Measurements from ENCODE around the gene PABPN1L. TPM values are rescaled to one million over a fixed set of nuclear protein-coding genes. Genes with fewer than 3 reads are reported as not detected.

Gene PABPN1L
- total RNA-seq, 1 experiment from 2014 or later = not detected

DNA sequence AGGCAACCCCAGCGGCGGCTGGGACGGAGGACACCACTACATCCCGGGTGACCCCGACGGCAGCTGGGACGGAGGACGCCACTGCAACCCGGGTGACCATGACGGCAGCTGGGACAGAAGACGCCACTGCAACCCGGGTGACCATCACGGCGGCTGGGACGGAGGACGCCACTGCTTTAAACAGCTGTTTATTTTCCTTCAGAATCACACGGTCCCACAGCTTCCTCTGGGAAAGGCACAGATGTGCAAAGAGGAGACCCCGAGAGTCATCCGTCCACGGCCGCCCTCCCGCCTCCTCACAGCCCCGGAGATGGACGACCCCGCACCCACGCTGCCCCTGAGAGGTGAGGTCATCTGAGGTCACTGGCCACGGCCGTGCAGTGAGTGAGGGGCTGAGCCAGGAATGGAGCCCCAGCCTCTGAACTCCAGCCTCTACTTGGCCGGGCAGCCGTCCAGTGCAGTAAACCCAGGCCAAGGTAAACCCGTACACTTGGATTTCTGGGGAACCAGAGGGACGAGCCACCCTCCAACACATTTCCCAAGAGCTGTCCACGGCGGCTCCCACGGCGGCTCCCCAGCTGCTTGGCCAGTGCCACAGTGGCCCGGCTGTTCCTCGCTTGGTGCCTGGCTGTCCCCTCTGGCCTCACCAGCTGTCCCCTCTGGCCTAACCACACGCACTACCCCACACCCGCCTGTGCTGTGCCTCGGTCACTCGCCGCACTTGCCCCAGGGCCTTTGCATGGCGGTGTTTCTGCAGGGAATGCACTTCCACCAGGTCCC is 43.2 kb upstream of the PABPN1L start:
- no TSS peak for BruUV-seq (replicated peaks)
- no peaks in the 10 kb centered on the region for H3K27me3 ChIP-seq (replicated peaks; ENCODE audit: control insufficient read depth, insufficient read depth, low read length)
- CTCF ChIA-PET = no interaction called here
- no peak for DNase-seq
- Mint-ChIP-seq H3K4me3 (ENCODE audit: unreplicated experiment) (no peak overlapping the region), H3K27ac (ENCODE audit: unreplicated experiment) (no peak overlapping the region), H3K4me1 (ENCODE audit: low read depth, unreplicated experiment) (no peaks in the 10 kb centered on the region), H3K36me3 (ENCODE audit: insufficient read depth, unreplicated experiment) (peaks cover 6% of the 10 kb centered on the region), H3K9me3 (ENCODE audit: unreplicated experiment) (no peaks in the 10 kb centered on the region), H3K27me3 (ENCODE audit: insufficient read depth, unreplicated experiment) (no peaks in the 10 kb centered on the region)
- POLR2A ChIA-PET = no interaction called here
- no peaks in the 10 kb centered on the region for H3K36me3 ChIP-seq (ENCODE audit: control insufficient read depth, insufficient read depth, low read length)
- no peaks in the 10 kb centered on the region for H3K4me1 ChIP-seq
- H3K4me3 ChIP-seq (ENCODE audit: low read depth, low read length) = no peak overlapping the region
- intact Hi-C loops (cut with micrococcal nuclease; ENCODE audit: unreplicated experiment) = no loop called here
- TF ChIP-seq, protein P1, sequence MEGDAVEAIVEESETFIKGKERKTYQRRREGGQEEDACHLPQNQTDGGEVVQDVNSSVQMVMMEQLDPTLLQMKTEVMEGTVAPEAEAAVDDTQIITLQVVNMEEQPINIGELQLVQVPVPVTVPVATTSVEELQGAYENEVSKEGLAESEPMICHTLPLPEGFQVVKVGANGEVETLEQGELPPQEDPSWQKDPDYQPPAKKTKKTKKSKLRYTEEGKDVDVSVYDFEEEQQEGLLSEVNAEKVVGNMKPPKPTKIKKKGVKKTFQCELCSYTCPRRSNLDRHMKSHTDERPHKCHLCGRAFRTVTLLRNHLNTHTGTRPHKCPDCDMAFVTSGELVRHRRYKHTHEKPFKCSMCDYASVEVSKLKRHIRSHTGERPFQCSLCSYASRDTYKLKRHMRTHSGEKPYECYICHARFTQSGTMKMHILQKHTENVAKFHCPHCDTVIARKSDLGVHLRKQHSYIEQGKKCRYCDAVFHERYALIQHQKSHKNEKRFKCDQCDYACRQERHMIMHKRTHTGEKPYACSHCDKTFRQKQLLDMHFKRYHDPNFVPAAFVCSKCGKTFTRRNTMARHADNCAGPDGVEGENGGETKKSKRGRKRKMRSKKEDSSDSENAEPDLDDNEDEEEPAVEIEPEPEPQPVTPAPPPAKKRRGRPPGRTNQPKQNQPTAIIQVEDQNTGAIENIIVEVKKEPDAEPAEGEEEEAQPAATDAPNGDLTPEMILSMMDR (IDR thresholded peaks at IDR 0.05; ENCODE audit: insufficient read depth in 1 of 2, low read depth in 1 of 2, low read length in 1 of 2, severe bottlenecking in 1 of 2, unreplicated experiment in 1 of 2) = no peak
- peaks cover 7% of the 10 kb centered on the region; the same call in 1 of the 2 replicates for H3K9me3 ChIP-seq

- intact Hi-C loops (cut with micrococcal nuclease; ENCODE audit: unreplicated experiment) = no loop called here
- H3K27ac Mint-ChIP-seq (ENCODE audit: unreplicated experiment) = no peak overlapping the region
- no TSS peak for BruUV-seq (replicated peaks)
- no peaks in the 10 kb centered on the region for H3K27me3 Mint-ChIP-seq (ENCODE audit: insufficient read depth, unreplicated experiment)
- H3K36me3 Mint-ChIP-seq (ENCODE audit: insufficient read depth, unreplicated experiment) = peaks cover 6% of the 10 kb centered on the region
- CTCF ChIA-PET = no interaction called here
- POLR2A ChIA-PET = no interaction called here
- no peak for DNase-seq
- TF ChIP-seq, protein P1 (IDR thresholded peaks at IDR 0.05; ENCODE audit: insufficient read depth in 1 of 2, low read depth in 1 of 2, low read length in 1 of 2, severe bottlenecking in 1 of 2, unreplicated experiment in 1 of 2) = no peak
- no peaks in the 10 kb centered on the region for H3K36me3 ChIP-seq (ENCODE audit: control insufficient read depth, insufficient read depth, low read length)
- H3K4me1 Mint-ChIP-seq (ENCODE audit: low read depth, unreplicated experiment) = no peaks in the 10 kb centered on the region
- H3K4me1 ChIP-seq = no peaks in the 10 kb centered on the region
- H3K9me3 Mint-ChIP-seq (ENCODE audit: unreplicated experiment) = no peaks in the 10 kb centered on the region
- H3K4me3 ChIP-seq (ENCODE audit: low read depth, low read length) = no peak overlapping the region
- peaks cover 5% of the 10 kb centered on the region; the same call in 1 of the 2 replicates for H3K9me3 ChIP-seq
- H3K27me3 ChIP-seq (replicated peaks; ENCODE audit: control insufficient read depth, insufficient read depth, low read length) = no peaks in the 10 kb centered on the region
- no peak overlapping the region for H3K4me3 Mint-ChIP-seq (ENCODE audit: unreplicated experiment)
Observed at GRCh38 chr16:88908307-88908706, 41.8 kb upstream of the PABPN1L start.

- no peak for DNase-seq
- POLR2A ChIA-PET = no interaction called here
- H3K4me3 Mint-ChIP-seq (ENCODE audit: unreplicated experiment) = no peak overlapping the region
- H3K9me3 ChIP-seq = no peaks in the 10 kb centered on the region
- CTCF ChIA-PET = no interaction called here
- H3K27me3 Mint-ChIP-seq (ENCODE audit: insufficient read depth, unreplicated experiment) = no peaks in the 10 kb centered on the region
- H3K4me1 Mint-ChIP-seq (ENCODE audit: low read depth, unreplicated experiment) = no peaks in the 10 kb centered on the region
- H3K4me1 ChIP-seq = no peaks in the 10 kb centered on the region
- H3K27me3 ChIP-seq (replicated peaks; ENCODE audit: control insufficient read depth, insufficient read depth, low read length) = no peaks in the 10 kb centered on the region
- TF ChIP-seq, protein P1 (IDR thresholded peaks at IDR 0.05; ENCODE audit: insufficient read depth in 1 of 2, low read depth in 1 of 2, low read length in 1 of 2, severe bottlenecking in 1 of 2, unreplicated experiment in 1 of 2) = no peak
- H3K36me3 Mint-ChIP-seq (ENCODE audit: insufficient read depth, unreplicated experiment) = peaks cover 6% of the 10 kb centered on the region
- H3K36me3 ChIP-seq (ENCODE audit: control insufficient read depth, insufficient read depth, low read length) = no peaks in the 10 kb centered on the region
- no peak overlapping the region for H3K27ac Mint-ChIP-seq (ENCODE audit: unreplicated experiment)
- H3K9me3 Mint-ChIP-seq (ENCODE audit: unreplicated experiment) = no peaks in the 10 kb centered on the region
- intact Hi-C loops (cut with micrococcal nuclease; ENCODE audit: unreplicated experiment) = no loop called here
- H3K4me3 ChIP-seq (ENCODE audit: low read depth, low read length) = no peak overlapping the region
- BruUV-seq (replicated peaks) = no TSS peak
Observed at GRCh38 chr16:88907768-88908167, 41.3 kb upstream of the PABPN1L start.
